HUDEP-2 (cell line): ENCODE data around the gene FGF12.

ENCODE experiments used
- DNase-seq, 76 experiments: peaks; one replicate each; lab custom pipeline; 2025; ENCODE audit not compliant: unreplicated experiment in 76 of 76; lab: John Stamatoyannopoulos, UW

Gene FGF12

DNA sequence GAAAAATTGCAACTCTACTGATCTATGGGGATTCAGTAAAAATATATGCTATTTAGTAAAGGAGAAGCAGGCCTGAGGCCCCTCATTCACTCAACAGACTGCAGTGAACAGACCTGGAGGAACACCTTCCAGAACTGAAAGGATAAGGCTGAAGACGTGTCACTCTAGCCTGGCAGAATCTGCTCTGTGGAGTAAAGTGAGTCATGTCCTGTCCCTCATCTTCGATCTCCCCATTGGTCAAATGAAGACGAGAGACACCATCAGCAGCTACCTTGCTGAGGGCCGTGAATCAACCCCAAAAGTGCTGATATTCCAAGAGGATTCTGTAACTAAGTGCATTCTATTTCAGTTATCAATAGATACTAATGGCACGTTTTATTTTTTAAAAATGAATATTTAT lies 359.7 kb downstream of the FGF12 start:
- DNase-seq, result peak in 1 of 76 experiments; percentile 1

DNA sequence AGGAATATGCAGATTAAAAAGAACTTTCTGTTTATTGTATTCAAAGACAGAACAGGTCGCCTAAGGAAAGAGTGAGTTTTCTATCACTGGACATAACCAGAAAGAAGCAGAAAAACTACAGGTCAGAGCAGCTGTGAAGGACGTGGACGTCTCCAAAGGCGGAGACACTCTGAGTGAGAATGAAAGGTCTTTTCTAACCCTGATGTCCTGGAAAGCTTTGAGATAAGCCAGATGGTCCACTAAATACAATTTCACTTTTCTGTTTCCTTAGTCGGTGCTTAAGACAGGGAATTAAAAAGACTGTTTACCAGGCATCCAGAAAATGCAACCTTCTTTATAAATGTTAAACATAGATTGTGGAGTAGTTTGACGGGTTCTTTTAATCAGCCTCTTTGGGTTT lies 360.4 kb downstream of the FGF12 start:
- no peak for DNase-seq

GRCh38 chr3:192365571-192365970 lies 361.8 kb downstream of the FGF12 start:
- DNase-seq, result no peak

DNA sequence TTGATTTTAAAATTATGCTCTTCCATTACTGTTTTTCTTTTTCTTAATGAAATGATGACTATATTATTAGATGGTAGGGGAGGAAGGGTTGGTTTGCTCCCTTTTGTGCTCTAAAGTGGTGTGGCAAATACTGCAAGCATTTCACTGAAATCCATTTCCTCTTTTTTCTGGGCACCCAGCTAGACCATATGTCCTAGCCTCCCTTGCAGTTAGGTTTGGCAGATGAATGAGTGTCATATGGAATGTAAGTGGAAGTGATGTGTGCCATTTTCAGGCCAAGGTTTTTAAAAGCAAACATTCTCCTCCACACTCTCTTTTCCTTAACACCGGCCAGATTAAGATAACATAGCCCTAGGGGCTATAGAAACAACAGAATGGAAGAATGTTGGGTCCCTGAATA lies 363.0 kb downstream of the FGF12 start:
- no peak for DNase-seq

DNA sequence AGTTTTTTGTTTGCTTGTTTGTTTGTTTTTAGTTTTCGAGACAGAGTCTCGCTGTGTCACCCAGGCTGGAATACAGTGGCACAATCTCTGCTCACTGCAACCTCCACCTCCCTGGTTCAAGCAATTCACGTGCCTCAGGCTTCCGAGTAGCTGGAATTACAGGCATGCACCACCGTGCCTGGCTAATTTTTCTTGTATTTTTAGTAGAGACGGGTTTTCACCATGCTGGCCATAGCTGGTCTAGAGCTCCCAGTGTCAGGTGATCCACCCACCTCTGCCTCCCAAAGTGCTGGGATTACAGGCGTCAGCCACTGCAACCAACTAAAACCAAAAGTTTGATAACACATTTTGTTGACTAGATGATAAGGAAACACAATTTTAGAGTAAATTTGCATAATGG lies 372.7 kb downstream of the FGF12 start:
- DNase-seq, result no peak

GRCh38 chr3:192352142-192352541 lies 375.2 kb downstream of the FGF12 start:
- no peak for DNase-seq

- DNase-seq, result no peak
Observed at GRCh38 chr3:192351441-192351840, 375.9 kb downstream of the FGF12 start.

- DNase-seq, result no peak
Observed at GRCh38 chr3:192340031-192340430, 387.3 kb downstream of the FGF12 start.

GRCh38 chr3:192339214-192339613 lies 388.1 kb downstream of the FGF12 start:
- DNase-seq, result no peak

DNA sequence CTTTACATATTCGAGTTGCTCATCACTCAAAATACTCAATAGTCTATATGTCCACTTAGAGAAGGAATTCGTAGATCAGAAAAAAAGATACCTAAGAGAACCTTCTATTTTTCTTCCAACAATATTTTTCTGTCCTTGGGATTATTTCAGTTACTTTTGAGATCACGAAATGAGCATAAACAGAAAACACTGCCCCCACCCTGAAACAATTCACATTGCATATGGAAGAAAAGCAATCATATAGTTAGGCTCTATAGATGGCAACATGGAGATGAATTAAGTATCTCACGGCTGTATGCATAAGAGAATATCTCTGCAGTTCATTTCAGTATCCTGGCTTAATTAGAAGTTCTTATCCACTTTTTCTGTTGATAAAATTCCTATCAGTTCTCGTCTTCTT lies 391.1 kb downstream of the FGF12 start:
- DNase-seq, result no peak

DNA sequence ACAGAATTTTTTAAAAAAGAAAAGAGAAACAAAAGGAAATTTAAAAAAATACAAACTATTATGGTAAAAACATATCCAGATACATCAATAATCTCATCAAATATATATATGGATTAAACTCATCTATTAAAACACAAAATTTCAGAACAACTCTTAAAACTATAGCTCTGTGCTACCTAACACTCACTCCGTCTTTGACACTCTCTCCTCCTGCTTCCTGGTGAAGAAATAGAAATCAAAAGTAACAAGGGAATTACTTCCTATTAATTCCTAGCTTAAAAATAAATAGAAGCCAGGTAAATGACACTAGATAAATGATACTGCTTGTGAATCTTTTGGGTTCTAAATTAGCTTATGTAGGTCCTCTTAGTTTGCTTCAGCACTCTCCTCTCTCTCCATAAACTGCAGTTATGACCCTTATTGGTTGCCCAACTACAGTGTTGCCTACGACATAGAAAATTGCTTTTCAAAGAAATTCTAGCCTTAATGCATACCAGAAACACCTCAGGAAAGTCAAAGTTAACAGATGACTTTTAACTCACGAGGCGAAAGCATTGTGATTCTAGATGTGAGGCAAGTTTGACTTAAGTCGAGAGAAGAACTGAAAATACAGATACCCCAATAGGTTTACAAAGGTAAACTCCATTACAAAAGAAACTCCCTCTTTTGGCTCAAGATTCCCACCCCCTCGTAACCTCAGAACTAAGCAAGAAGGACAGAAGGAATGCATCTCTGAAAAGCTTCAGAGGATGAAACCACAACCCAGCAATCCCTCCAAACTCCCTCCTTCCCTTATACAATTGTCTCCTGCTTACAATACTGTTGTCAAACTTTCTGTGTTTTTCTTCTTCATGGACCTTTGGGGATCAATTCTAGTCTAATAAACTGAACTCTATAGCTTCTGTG lies 394.7 kb downstream of the FGF12 start:
- DNase-seq, result no peak

DNA sequence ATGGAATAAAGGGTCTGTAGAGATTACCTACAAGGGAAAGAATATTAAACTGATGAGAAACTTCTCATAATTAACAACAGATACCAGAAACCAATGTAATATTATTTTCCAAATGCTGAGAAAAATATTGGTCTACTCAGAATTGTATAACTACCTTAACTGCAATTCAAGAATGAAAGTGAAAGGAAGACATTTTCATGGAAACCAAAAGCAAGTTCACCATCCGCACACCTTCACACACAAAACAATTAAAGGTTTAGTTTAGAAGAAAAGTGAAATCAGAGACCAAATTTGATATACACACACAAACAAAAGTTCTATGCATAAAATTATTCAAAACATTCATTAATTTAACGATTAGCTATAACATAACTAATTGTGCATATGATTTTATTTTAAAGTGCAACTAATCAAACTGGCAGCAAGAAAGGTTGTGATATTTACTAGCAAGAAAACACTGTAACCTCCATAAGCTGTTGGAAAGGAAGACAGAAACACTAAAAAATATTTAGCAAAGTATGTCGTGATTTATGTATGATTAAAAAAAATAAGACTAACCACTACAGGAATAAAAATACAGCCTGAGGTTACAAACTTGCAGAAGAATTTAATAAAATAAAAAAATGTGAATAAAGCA lies 395.5 kb downstream of the FGF12 start:
- DNase-seq, result no peak

DNA sequence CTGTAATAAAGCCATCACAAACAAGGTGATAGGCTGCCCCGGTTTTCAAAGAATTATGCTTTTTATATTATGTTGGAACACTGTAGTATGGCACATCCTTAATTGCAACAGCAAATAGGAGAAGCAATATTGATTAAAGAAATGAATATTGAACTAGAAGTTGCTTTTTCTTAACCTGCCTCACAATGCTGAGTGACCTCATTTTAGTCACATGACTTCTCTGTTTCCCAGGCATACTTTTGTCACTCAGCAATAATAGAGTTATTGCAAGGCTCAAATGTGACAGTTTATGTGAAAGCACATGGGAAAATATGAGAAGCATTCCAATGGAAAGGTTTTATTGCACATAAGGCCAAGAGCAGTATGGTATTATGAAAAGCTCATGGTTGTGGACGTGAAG lies 400.7 kb downstream of the FGF12 start:
- DNase-seq, result no peak

GRCh38 chr3:192317564-192317963 lies 409.8 kb downstream of the FGF12 start:
- no peak for DNase-seq

DNA sequence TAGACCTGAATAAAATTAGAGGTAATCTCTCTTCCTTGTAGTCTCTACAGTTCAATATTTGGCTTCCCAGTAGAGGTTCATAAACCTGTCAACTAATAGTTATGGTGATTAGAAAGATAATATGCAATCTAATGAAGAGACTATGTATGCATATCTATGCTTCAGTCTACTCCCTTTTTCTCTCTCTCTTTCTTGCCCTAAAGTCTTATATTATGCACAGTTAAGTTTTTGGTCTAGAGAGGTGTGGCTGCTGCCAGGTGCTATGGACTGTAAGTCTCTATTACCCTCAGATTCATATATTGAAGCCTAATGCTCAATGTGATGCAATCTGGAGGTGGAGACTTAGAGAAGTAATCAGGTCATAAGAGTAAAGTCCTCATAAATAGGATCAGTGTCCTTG lies 413.7 kb downstream of the FGF12 start:
- no peak for DNase-seq

DNA sequence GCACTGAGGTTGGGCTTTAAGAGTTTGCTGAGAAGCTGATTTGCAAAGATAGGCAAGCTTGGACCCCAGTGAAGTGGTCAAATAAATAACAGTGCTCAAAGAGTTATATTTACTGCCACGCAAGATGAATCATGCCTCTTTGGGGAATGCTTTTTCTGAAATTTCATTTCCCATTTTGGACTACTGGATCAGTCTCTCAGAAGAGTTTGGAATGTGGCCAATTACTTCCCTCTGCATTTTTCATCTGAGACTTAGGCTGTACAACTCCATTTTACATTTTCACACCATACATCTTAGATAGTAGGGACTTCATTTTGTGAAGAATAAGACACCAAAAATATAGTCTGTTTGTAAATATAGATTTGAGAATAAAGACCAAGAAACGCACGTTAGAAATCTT lies 419.7 kb downstream of the FGF12 start:
- no peak for DNase-seq

- no peak for DNase-seq
Observed at GRCh38 chr3:192303235-192303634, 424.1 kb downstream of the FGF12 start.

GRCh38 chr3:192302721-192303120 lies 424.6 kb downstream of the FGF12 start:
- DNase-seq, result no peak

DNA sequence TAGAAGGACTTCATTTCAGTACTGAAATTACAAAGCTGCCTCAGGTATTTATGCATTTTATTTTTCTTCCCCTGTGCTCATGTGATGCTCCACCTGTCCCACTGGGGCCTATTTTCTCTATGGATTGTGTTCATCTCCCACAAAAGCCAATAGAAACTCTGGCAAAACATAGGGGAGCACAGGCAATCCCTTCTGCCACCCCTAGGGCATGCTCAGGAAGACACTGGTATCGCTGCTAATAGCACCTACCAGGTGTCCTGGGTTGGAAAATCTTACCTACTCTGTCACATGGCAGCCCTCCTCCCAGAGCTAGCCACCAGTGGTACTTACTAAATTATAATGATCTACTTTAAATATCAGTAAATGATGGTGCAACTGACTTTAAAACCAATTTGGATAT lies 427.4 kb downstream of the FGF12 start:
- no peak for DNase-seq

- no peak for DNase-seq
Observed at GRCh38 chr3:192296845-192297244, 430.5 kb downstream of the FGF12 start.

DNA sequence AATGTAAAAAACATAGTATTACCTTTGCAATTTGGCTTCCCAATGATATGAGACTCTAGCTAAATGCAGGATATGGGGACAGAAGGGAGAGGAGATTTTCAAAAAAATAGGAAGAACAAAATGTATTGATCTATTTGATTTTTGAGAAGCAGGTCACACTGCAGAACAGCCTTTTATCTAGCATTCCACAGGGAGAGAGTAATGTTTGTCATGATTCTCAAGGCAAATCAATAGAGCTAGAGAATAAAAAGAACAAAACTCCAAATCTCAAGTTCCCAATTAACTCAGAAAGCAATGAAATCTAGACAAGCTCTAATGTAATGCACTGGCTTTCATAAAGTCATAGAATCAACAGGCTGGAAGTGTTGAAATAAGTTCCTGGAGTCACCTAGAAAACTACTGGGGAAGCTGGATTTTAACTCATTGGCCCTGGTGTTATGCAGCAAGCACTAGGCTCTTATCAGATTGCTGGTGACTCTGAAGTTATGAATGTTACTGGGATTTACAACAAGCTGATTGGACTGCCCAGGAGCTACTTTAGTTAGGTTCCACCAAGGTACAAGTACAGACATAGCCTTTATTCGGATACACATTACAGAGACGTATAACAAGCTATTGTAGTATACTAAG lies 442.8 kb downstream of the FGF12 start:
- DNase-seq, result no peak
